Measurements from ENCODE around the gene EPB41L4A.

DNA sequence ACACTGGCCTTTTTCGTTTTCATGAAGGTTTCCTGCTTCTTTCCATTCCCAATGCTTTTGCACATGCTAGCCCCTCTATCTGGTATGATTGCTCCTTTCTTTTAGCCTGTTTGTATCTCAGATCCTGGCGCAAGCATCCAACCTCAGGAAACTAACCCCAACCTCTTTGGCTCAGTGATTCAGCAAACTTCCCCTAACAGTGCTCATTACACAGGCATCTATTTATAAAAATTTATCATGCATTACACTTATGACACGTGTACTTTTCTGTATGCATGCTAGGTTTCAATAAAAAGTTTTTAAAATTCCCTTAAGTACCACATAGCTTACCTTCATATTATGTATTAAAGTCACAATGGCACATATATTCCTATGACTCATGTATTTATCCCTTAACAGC lies 218.9 kb downstream of the EPB41L4A start:
- TF ChIP-seq, protein P1, sequence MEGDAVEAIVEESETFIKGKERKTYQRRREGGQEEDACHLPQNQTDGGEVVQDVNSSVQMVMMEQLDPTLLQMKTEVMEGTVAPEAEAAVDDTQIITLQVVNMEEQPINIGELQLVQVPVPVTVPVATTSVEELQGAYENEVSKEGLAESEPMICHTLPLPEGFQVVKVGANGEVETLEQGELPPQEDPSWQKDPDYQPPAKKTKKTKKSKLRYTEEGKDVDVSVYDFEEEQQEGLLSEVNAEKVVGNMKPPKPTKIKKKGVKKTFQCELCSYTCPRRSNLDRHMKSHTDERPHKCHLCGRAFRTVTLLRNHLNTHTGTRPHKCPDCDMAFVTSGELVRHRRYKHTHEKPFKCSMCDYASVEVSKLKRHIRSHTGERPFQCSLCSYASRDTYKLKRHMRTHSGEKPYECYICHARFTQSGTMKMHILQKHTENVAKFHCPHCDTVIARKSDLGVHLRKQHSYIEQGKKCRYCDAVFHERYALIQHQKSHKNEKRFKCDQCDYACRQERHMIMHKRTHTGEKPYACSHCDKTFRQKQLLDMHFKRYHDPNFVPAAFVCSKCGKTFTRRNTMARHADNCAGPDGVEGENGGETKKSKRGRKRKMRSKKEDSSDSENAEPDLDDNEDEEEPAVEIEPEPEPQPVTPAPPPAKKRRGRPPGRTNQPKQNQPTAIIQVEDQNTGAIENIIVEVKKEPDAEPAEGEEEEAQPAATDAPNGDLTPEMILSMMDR (IDR thresholded peaks at IDR 0.05): no peak
- TF ChIP-seq POLR2A (IDR thresholded peaks at IDR 0.05): no peak
- TF ChIP-seq POLR2AphosphoS5 (IDR thresholded peaks at IDR 0.05): no peak
